GM18951 (cell line): ENCODE results near the gene FGF7.

Experiments used
- POLR2A ChIP-seq: IDR thresholded peaks from 4 replicates; pipeline ENCODE4 v1.6.1; 2011; ENCODE audit warnings: mild to moderate bottlenecking; ENCODE audit not compliant: insufficient read length, insufficient read depth; ENCODE audit errors: extremely low read depth
- in situ Hi-C: fragments of 300-500 bp; cut with MboI; formaldehyde crosslinking; loops from one replicate; pipeline ENCODE4 v1.12.0; 2022; ENCODE audit warnings: low sequenced_read_pairs, mixed read lengths, inconsistent platforms; ENCODE audit not compliant: unreplicated experiment

FGF7 gene

GRCh38 chr15:49421991-49422390, 1.1 kb upstream of the FGF7 start:
- no peak for TF ChIP-seq POLR2A
- in situ Hi-C loops: loop anchor here (10.0 to 25.0 kb wide), 2 partner anchors 197 to 560 kb away; no protein-coding TSS in a partner anchor

GRCh38 chr15:49423901-49424550, 984 bp downstream of the FGF7 start:
- in situ Hi-C loops: loop anchor here (10.0 to 25.0 kb wide), 2 partner anchors 199 to 562 kb away; no protein-coding TSS in a partner anchor

GRCh38 chr15:49424954-49425353, 1.9 kb downstream of the FGF7 start:
- in situ Hi-C loops: loop anchor here (10.0 to 25.0 kb wide), 2 partner anchors 200 to 563 kb away; no protein-coding TSS in a partner anchor
- no peak for TF ChIP-seq POLR2A

More at GRCh38 chr15:49423901-49424550, 984 bp downstream of the FGF7 start:
- TF ChIP-seq POLR2A: no peak

GRCh38 chr15:49427372-49427771, 4.3 kb downstream of the FGF7 start:
- in situ Hi-C loops: loop anchor here (10.0 kb wide), 1 partner anchor 203 kb away; no protein-coding TSS in a partner anchor
- TF ChIP-seq POLR2A: no peak

- in situ Hi-C loops: loop anchor here (10.0 kb wide), 1 partner anchor 204 kb away; no protein-coding TSS in a partner anchor
- TF ChIP-seq POLR2A: no peak
Measured at GRCh38 chr15:49428409-49429095, 5.5 kb downstream of the FGF7 start.

- no peak for TF ChIP-seq POLR2A
- in situ Hi-C loops: no loop called here
Measured at GRCh38 chr15:49430046-49430445, 7.0 kb downstream of the FGF7 start.

GRCh38 chr15:49435174-49435573, 12.1 kb downstream of the FGF7 start:
- in situ Hi-C loops: no loop called here
- TF ChIP-seq POLR2A: no peak

GRCh38 chr15:49436751-49437150, 13.7 kb downstream of the FGF7 start:
- TF ChIP-seq POLR2A: no peak
- in situ Hi-C loops: no loop called here

- no peak for TF ChIP-seq POLR2A
- in situ Hi-C loops: no loop called here
Measured at GRCh38 chr15:49438962-49439631, 16.1 kb downstream of the FGF7 start.

- in situ Hi-C loops: no loop called here
- no peak for TF ChIP-seq POLR2A
Measured at GRCh38 chr15:49439678-49440395, 16.8 kb downstream of the FGF7 start.

GRCh38 chr15:49441356-49441755, 18.3 kb downstream of the FGF7 start:
- in situ Hi-C loops: no loop called here
- no peak for TF ChIP-seq POLR2A

GRCh38 chr15:49441816-49442215, 18.8 kb downstream of the FGF7 start:
- in situ Hi-C loops: no loop called here
- TF ChIP-seq POLR2A: no peak

GRCh38 chr15:49452595-49452994, 29.6 kb downstream of the FGF7 start:
- in situ Hi-C loops: loop anchor here (25.0 kb wide), 1 partner anchor 860 kb away; no protein-coding TSS in a partner anchor
- TF ChIP-seq POLR2A: no peak
